Thyroid gland (tissue), 4 donors: ENCODE data around the gene C1orf35. TPM values are rescaled to one million over a fixed set of nuclear protein-coding genes. Genes with fewer than 3 reads are reported as not detected.
"Not testable (repeated sequence)": the region's sequence is repeated elsewhere in the genome, so short reads cannot be mapped to it uniquely, and the experiment has no call there.

Experiments
- DNase-seq, 2 donors: peaks; one replicate each; pipeline ENCODE4 v3.0.0-alpha.2; 2019
- H3K27ac ChIP-seq, 3 donors: fragments of 200-600 bp; sonication (generic); 1 replicate in 2 of 3; 2 replicates in 1 of 3; pipeline ENCODE4 v1.5.1; 2016 to 2019; ENCODE audit warnings: mild to moderate bottlenecking in 1 of 3, moderate library complexity in 1 of 3
- H3K27me3 ChIP-seq: fragments of 200-600 bp; sonication (generic); one replicate; pipeline ENCODE4 v1.5.1; 2019
- H3K36me3 ChIP-seq, 2 donors: fragments of 200-600 bp; sonication (generic); one replicate each; pipeline ENCODE4 v1.5.1; 2016 to 2019
- H3K4me1 ChIP-seq, 2 donors: fragments of 200-600 bp; sonication (generic); one replicate each; pipeline ENCODE4 v1.5.1; 2017 to 2019
- H3K4me3 ChIP-seq, 3 donors: fragments of 200-600 bp; sonication (generic); replicated peaks in 1 of 3; 1 replicate in 2 of 3; 2 replicates in 1 of 3; pipeline ENCODE4 v1.5.1; 2016; ENCODE audit warnings: mild to moderate bottlenecking in 1 of 3
- H3K9me3 ChIP-seq: fragments of 200-600 bp; sonication (generic); one replicate; pipeline ENCODE4 v1.5.1; 2017
- POLR2A ChIP-seq, 2 donors: fragments of 450-650 bp; IDR thresholded peaks; one replicate each; pipeline ENCODE4 v1.6.1; 2017; ENCODE audit warnings: antibody characterized with exemption in 2 of 2, mild to moderate bottlenecking in 2 of 2, moderate library complexity in 1 of 2
- WGBS, 2 donors: methylation state at CpG; one replicate each; pipeline ENCODE4 v1.1.5; 2017; 5-methylcytosine and 5-hydroxymethylcytosine counted together
- intact Hi-C: fragments of 100-400 bp; cut with DNase I; formaldehyde crosslinking; loops from one replicate; pipeline ENCODE4 v1.15.1; 2023
- total RNA-seq, 4 donors: library from RNA; depleted of rRNA; stranded (reverse); fragments of >200 nt; gene quantifications; one replicate each; pipeline ENCODE4 v1.2.3, GENCODE V29; 2016
- TF ChIP-seq, protein P1 (sequence below), 6 experiments: fragments of 200-600 bp in 3 of 6; fragments of 450-650 bp in 3 of 6; sonication (generic) in 3 of 6; IDR thresholded peaks; one replicate each; pipeline ENCODE4 v1.5.1; 2016 to 2019; ENCODE audit warnings: antibody characterized with exemption in 6 of 6, mild to moderate bottlenecking in 2 of 6, inconsistent platforms in 1 of 6, moderate library complexity in 1 of 6

Gene C1orf35
- total RNA-seq, 4 donors from 2014 or later: 8.3 to 26.5 (median 13.6) TPM

DNA sequence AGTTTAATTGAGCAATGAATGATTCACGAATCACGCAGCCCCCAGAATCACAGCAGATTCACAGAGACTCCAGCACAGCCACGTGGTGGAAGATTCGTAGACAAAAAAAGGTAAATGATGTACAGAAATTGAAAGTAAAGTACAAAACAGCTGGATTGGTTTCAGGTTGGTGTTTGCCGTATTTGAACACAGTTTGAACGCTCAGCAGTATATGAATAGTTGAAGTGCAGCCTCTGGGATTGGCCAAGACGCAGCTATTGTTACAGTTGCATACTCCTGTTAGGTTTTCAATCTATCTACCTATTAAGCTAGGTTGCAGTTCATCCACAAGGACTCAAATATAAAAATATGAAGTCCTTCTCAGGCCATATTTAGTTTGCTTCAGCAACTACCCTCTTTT, 9.0 kb upstream of the C1orf35 start:
- intact Hi-C loops: no loop called here
- 90 to 92% methylated on average over 7 of the region's 7 CpGs for WGBS, 2 donors
- DNase-seq: no peak
- Histone ChIP-seq H3K4me1 (peaks cover 15 to 16% of the 10 kb centered on the region in 2 donors), H3K27ac (no peak overlapping the region), H3K4me3 (no peak overlapping the region), H3K27me3 (no peaks in the 10 kb centered on the region), H3K36me3 (peaks cover 0 to 5% of the 10 kb centered on the region in 2 donors), H3K9me3 (no peaks in the 10 kb centered on the region)
- TF ChIP-seq, protein P1, sequence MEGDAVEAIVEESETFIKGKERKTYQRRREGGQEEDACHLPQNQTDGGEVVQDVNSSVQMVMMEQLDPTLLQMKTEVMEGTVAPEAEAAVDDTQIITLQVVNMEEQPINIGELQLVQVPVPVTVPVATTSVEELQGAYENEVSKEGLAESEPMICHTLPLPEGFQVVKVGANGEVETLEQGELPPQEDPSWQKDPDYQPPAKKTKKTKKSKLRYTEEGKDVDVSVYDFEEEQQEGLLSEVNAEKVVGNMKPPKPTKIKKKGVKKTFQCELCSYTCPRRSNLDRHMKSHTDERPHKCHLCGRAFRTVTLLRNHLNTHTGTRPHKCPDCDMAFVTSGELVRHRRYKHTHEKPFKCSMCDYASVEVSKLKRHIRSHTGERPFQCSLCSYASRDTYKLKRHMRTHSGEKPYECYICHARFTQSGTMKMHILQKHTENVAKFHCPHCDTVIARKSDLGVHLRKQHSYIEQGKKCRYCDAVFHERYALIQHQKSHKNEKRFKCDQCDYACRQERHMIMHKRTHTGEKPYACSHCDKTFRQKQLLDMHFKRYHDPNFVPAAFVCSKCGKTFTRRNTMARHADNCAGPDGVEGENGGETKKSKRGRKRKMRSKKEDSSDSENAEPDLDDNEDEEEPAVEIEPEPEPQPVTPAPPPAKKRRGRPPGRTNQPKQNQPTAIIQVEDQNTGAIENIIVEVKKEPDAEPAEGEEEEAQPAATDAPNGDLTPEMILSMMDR (IDR thresholded peaks at IDR 0.05): no peak
- no peak for TF ChIP-seq POLR2A (IDR thresholded peaks at IDR 0.05)

DNA sequence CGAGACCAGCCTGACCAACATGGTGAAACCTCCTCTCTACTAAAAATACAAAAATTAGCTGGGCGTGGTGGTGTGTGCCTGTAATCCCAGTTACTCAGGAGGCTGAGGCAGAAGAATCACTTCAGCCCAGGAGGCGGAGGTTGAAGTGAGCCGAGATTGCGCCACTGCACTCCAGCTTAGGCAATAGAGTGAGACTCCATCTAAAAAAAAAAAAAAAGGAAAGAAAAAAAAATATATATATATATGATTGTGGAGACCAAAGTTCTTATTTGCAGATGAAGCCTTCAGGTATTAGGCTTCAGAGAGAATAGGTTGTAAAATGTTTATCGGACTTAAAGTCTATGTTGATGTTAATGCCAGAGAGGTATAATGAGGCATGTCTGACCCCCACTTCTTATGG, 8.2 kb upstream of the C1orf35 start:
- H3K36me3 ChIP-seq: not testable (repeated sequence)

DNA sequence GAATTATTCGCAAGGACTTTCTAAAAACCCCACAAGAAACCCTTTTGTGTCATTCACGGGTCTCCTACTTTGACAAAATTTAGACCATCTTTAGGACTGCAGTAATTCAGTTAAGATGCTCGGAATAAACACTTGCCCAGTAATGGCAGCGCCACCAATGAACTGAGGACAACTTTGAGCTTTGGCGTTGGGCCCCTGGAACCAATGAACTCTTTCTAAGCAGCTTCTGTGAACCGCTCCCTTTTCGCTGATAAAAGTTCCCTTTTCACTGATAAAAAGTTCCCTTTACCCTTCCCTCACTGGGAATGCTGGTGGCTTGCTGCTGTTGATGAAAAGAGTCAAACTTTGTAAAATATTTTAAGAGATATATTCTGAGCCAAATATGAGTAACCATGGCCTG, 7.4 kb upstream of the C1orf35 start:
- Histone ChIP-seq H3K4me1 (peaks cover 15 to 16% of the 10 kb centered on the region in 2 donors), H3K27ac (no peak overlapping the region), H3K36me3 (peaks cover 0 to 5% of the 10 kb centered on the region in 2 donors), H3K27me3 (no peaks in the 10 kb centered on the region), H3K4me3 (no peak overlapping the region), H3K9me3 (no peaks in the 10 kb centered on the region)
- TF ChIP-seq POLR2A (IDR thresholded peaks at IDR 0.05): no peak
- TF ChIP-seq, protein P1 (IDR thresholded peaks at IDR 0.05): no peak
- intact Hi-C loops: no loop called here
- 96 to 99% methylated on average over 7 of the region's 7 CpGs for WGBS, 2 donors
- no peak for DNase-seq

More for the DNA sequence above, 8.2 kb upstream of the C1orf35 start:
- intact Hi-C loops, H3K27ac ChIP-seq, DNase-seq, H3K27me3 ChIP-seq, H3K9me3 ChIP-seq, H3K4me3 ChIP-seq: not testable (repeated sequence)
- WGBS, 2 donors: 92 to 95% methylated on average over 6 of the region's 6 CpGs
- H3K4me1 ChIP-seq: peaks cover 15 to 16% of the 10 kb centered on the region in 2 donors

DNA sequence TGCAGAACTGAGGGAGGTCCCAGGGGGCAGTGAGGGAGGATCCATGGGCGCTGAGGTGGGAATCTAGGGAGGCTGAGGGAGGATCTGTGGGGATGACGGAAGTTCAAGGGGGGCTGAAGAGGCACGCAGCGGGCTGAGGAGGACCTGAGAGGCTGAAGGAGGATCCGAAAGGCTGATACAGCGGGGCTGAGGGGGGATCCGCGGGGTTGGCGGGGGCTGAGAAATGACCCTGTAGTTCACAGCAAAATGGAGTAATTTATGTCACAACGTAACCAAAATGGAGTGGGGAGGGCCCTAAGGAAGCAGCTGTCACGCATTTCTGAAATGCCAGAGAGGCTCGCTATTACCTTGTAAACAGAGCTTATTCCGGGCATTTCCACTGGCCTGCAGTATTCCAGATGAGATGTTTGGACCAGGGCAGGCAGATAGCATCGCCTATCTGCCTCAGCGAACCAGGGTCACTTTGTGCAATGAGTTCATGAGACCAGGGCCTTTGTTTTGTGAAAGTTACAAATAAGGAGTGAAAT, 6.9 kb upstream of the C1orf35 start:
- 36 to 38% methylated on average over 15 of the region's 15 CpGs for WGBS, 2 donors
- Histone ChIP-seq H3K9me3 (no peaks in the 10 kb centered on the region), H3K27ac (peak overlapping the region; percentile 80 to 86 (median 83)), H3K4me1 (peaks cover 15 to 16% of the 10 kb centered on the region in 2 donors), H3K4me3 (peak overlapping the region; percentile 57 to 96 (median 66)), H3K27me3 (no peaks in the 10 kb centered on the region), H3K36me3 (peaks cover 0 to 5% of the 10 kb centered on the region in 2 donors)
- DNase-seq: no peak
- no peak for TF ChIP-seq POLR2A (IDR thresholded peaks at IDR 0.05)
- TF ChIP-seq, protein P1 (IDR thresholded peaks at IDR 0.05): no peak
- intact Hi-C loops: loop anchor here (5.0 to 10.0 kb wide), 2 partner anchors 32 to 375 kb away; partner anchors contain the start of genes GUK1, JMJD4 and SNAP47

DNA sequence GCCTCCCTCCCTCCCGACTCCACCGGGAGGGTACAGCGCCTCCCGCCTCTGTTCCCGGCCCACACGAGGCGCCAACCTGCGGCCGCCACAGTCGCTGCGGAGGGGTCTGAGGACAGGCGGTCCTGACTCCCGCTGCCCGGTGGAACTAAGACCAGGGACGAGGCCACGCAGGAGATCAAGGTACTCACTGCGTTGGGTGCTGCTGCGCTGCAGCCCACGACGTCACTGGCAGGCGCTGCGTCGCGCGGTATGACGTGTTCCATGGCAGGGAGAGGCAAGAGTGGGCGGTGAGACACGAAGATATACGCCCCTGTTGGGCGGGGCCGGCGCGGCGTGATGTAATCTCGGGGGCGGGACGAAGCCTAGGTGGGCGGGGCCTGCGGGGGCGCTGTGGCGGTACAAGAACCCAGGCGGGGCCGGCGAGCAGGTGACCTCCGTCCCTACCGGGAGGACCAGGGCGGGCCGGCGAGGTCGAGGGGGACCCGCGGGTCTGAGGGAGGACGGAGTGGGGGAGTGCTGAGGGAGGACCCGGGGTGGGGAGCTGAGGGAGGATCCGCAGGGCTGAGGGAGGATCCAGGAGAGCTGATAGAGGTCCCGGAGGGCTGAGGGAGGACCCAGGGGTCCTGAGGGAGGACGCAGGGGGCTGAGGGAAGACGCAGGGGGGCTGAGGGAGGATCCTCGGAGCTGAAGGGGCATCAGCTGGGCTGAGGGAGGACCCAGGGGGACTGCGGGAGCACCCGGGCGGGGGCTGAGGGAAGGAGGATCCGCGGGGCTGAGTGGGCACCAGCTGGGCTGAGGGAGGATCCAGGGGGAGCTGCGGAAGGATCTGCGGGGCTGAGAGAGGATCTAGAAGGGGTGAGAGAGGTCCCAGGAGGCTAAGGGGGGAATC, 6.2 kb upstream of the C1orf35 start, which contains the start of gene MRPL55:
MRPL55 (minus strand) TSS at position 227 of the 889 bp plus-strand sequence. CDS start 1,039 bp downstream, outside the sequence.
- DNase-seq: peak; percentile 95 to 97
- TF ChIP-seq POLR2A (IDR thresholded peaks at IDR 0.05): peak; percentile 82 to 87
- TF ChIP-seq, protein P1 (IDR thresholded peaks at IDR 0.05): peak in 2 of 6 experiments; percentile 6 to 19
- peak within 1 kb of the TSS; percentile 80 to 86 (median 83) for H3K27ac ChIP-seq
- H3K27me3 ChIP-seq: no peaks in the 10 kb centered on the region
- H3K9me3 ChIP-seq: no peaks in the 10 kb centered on the region
- H3K4me1 ChIP-seq: peaks cover 15 to 16% of the 10 kb centered on the region in 2 donors
- peaks cover 0 to 5% of the 10 kb centered on the region in 2 donors for H3K36me3 ChIP-seq
- 1% methylated on average over 46 to 50 of the region's 66 CpGs for WGBS, 2 donors
- peak within 1 kb of the TSS; percentile 57 to 96 (median 66) for H3K4me3 ChIP-seq
- intact Hi-C loops: loop anchor here (5.0 to 10.0 kb wide), 2 partner anchors 33 to 375 kb away; partner anchors contain the start of genes GUK1, JMJD4 and SNAP47
